NOMO-1 treated with dmso at 0.1 percent for 144 hours (cell line): ENCODE results near the gene DNAJC9.

Source experiments
- DNase-seq: peaks from one replicate; lab custom pipeline; 2025; ENCODE audit not compliant: unreplicated experiment; lab: John Stamatoyannopoulos, UW

The DNAJC9 gene

DNA sequence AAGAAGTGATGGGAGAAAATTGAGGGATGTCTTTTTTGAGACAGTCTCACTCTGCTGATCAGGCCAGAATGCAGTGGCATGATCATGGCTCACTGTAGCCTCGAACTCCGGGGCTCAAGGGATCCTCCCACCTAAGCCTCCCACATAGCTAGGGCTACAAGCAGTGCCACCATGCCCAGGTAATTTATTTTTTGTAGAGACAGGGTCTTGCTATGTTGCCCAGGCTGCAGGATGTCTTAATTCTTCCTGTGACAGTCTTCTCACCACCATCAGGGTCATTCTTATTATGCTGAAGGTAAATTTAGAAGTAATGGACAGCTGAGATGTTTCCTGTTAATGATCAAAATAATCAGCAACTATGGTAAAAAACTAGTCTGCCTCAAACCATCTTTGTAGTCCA lies 7.1 kb downstream of the DNAJC9 start:
- no peak for DNase-seq

DNA sequence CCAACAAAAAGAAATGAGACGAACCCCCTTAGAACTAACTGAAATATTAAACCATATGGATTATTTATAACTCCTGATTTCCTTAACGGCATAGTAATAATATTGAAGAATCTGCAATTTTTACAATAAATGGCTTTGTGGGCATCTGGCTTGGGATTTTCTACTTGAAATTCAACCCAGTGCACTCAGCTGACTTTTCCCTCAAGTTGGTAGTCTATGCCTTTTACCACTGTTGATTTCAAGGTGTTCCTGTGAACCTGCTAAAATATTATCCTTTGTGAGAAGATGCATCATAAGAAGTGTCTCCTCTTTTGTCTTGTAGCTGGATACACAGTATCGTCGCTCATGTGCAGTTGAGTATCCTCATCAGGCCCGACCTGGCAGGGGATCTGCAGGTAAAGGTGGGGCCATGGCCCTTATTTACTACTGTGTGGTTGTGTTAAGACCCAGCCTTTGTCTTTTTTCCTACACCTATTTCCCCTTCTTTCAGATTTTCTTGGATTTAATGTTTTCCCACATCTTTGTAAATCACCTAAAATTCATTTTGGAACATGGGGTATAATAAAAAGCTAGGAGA lies 8.0 kb downstream of the DNAJC9 start:
- DNase-seq = no peak

DNA sequence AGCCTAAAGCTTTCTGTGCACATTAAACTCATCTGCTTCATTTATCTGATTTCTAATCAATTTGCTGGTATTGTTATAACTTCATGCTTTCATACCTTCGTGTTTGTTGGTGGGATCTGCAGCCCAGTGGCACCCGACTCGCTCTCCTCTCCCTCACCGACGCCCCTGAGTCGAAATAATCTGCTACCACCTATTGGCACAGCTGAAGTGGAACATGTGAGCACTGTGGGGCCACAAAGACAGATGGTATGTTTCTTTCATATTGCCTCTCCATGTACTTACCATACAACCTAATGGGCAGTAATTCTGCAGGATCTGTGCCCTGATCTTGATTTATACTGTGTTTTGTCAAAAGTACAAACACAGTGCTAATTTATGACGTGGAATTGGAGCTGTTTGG lies 12.4 kb downstream of the DNAJC9 start:
- no peak for DNase-seq

- no peak for DNase-seq
These were observed 13.2 kb downstream of the DNAJC9 start for GRCh38 chr10:73233883-73234282.

GRCh38 chr10:73232887-73233286 lies 14.2 kb downstream of the DNAJC9 start:
- no peak for DNase-seq

- DNase-seq = peak; percentile 10
These were observed 17.5 kb downstream of the DNAJC9 start for GRCh38 chr10:73229567-73229966.

GRCh38 chr10:73228247-73228646 lies 18.8 kb downstream of the DNAJC9 start:
- peak; percentile 9 for DNase-seq

GRCh38 chr10:73226663-73227062 lies 20.4 kb downstream of the DNAJC9 start:
- DNase-seq = no peak

DNA sequence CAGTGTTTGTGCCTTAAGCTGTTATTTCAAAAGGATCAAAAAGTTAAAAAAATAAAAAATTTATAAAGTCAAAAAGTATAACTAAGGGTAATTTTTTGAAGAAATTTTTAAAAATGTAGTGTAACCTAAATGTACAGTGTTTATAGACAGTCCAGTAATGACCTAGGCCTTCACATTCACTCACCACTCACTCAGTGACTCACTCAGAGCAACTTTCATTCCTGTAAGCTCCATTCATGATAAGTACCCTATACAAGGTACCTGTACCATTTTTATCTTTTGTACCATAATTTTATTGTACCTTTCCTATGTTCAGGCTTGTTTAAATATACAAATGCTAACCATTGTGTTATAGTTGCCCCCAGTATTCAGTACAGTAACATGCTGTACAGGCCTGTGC lies 21.5 kb downstream of the DNAJC9 start:
- no peak for DNase-seq

- no peak for DNase-seq
These were observed 26.1 kb downstream of the DNAJC9 start for GRCh38 chr10:73220989-73221388.

GRCh38 chr10:73219384-73219783 lies 27.7 kb downstream of the DNAJC9 start:
- no peak for DNase-seq

DNA sequence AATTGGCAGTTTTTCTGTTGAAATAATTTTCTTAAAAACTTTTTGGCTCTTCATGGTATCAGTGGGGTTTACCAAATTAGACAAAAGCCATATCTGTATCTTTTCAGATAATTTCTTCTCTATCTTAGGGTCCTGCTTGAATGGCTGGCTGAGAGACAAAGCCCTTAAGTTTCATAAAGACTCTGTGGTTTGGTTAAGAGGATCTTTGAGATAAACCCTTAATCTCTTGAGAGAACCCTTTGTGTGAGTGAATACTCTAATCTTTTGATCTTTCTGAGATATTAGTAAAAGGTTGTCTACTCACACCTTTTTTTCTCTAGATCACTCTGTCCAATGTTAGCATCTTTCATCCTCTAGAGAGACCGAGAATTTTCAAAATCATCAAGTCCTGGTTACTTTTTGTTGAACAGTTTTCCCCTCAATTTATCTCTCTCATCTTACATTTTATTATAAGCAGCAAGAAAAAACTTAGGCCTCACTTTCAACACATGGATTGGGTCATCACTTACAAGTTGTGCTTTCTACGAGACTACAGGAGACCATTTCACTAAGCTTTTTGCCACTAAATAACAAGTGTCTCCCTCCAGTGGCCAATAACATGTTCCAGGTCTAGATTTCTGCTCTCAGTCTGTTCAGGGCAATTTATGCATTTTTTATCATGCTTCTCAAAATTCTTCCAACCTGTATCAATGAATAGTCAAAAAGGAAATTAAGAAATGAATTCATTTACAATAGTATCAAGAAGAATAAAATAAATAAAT lies 28.4 kb downstream of the DNAJC9 start:
- DNase-seq = no peak

- DNase-seq = no peak
These were observed 29.4 kb downstream of the DNAJC9 start for GRCh38 chr10:73217628-73218027.

- no peak for DNase-seq
These were observed 31.3 kb downstream of the DNAJC9 start for GRCh38 chr10:73215749-73216148.

DNA sequence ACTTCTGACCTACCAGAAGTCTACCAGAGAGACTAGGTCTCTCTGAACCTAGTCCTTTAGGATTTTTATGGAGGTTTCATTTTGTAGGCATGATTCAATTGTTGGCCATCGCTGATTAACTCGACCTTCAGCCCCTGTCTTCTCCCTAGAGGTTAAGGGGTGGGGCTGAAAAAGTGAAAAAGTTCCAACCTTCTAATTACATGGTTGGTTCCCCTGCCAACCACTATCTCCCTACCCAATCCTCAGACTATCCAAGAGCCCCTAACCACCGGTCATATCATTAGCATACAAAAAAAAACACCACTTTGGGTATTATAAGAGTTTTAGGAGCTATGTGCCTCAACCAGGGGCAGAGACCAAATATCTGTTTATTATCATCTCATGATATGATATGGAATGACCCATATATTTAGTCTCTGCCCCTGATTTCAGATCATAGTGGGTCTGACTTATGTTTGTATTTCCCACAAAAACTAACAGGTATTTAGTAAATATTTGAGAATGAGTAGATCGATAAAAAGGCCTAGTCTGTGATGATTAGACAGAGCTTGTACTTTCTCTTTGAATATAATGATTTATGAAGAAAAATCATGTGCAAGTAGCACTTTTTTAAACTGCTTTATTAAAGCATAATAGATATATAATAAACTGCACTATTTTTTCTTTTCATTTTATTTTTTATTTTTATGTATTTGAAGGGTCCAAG lies 35.8 kb downstream of the DNAJC9 start:
- DNase-seq = no peak

DNA sequence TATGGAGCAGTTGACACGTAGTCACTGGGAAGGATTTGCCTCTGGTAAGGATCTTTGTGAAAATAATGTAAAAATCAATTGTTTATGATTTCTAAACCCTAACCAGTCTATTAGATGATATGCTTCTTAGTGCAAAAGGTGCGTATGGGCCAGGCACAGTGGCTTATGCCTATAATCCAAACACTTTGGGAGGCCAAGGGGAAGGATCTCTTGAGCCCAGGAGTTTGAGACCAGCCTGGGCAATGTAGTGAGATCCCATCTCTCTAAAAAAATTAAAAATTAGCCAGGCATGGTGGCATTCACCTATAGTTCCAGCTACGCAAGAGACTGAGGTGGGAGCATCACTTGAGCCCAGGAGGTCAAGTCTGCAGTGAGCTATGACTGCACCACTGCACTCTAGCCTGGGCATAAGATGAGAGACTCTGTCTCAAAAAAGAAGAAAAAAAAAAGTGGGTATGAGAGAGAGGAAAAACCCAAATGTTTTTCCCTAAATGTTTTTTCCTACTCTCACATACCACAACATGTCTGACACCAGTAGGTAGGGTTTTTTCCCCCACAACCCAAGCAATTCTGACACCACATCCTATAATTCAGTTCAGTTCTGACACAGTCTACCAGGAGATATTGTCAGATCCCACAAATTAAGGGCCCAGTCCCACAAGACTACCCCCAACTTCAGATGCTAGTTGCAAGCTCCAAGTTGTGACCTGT lies 36.5 kb downstream of the DNAJC9 start:
- no peak for DNase-seq

- no peak for DNase-seq
These were observed 37.4 kb downstream of the DNAJC9 start for GRCh38 chr10:73209705-73210104.

GRCh38 chr10:73207883-73208282 lies 39.2 kb downstream of the DNAJC9 start:
- no peak for DNase-seq

- no peak for DNase-seq
These were observed 40.7 kb downstream of the DNAJC9 start for GRCh38 chr10:73206385-73206784.

- DNase-seq = no peak
These were observed 41.2 kb downstream of the DNAJC9 start for GRCh38 chr10:73205890-73206289.

GRCh38 chr10:73205081-73205480 lies 42.0 kb downstream of the DNAJC9 start:
- no peak for DNase-seq
